HepG2 (cell line): Measurements from ENCODE around the gene CIITA. TPM values are rescaled to one million over a fixed set of nuclear protein-coding genes. Genes with fewer than 3 reads are reported as not detected.

ENCODE experiments used
- BORCS8-MEF2B ChIP-seq: sonication (generic); formaldehyde crosslinking; IDR thresholded peaks from 2 replicates; pipeline ENCODE4 v1.8.0; 2022; ENCODE audit warnings: mild to moderate bottlenecking, missing genetic modification reagents
- CCDC6 ChIP-seq: sonication (generic); formaldehyde crosslinking; IDR thresholded peaks from 2 replicates; pipeline ENCODE4 v1.8.1; 2022; ENCODE audit warnings: mild to moderate bottlenecking, missing genetic modification reagents, moderate library complexity
- ESRRA ChIP-seq: sonication (generic); formaldehyde crosslinking; IDR thresholded peaks from 2 replicates; pipeline ENCODE4 v1.5.1; 2020; ENCODE audit warnings: mild to moderate bottlenecking, low read depth, missing genetic modification reagents
- KDM1A ChIP-seq: IDR thresholded peaks from 2 replicates; pipeline ENCODE4 v1.6.1; 2016; ENCODE audit warnings: missing compliant biosample characterization
- MYPOP ChIP-seq: sonication (generic); formaldehyde crosslinking; IDR thresholded peaks from 2 replicates; pipeline ENCODE4 v1.8.1; 2023; ENCODE audit warnings: mild to moderate bottlenecking, moderate library complexity, missing genetic modification reagents
- PAWR ChIP-seq: sonication (generic); formaldehyde crosslinking; IDR thresholded peaks from 2 replicates; pipeline ENCODE4 v1.4.0; 2020; ENCODE audit warnings: missing genetic modification reagents, mild to moderate bottlenecking, borderline replicate concordance
- PCBP1 ChIP-seq: fragments of 200-400 bp; formaldehyde crosslinking; IDR thresholded peaks from 2 replicates; pipeline ENCODE4 v1.6.1; 2017; ENCODE audit warnings: mild to moderate bottlenecking, low read depth, low read length, borderline replicate concordance
- SNAI1 ChIP-seq: sonication (generic); formaldehyde crosslinking; IDR thresholded peaks from 2 replicates; pipeline ENCODE4 v1.5.0; 2020; ENCODE audit warnings: mild to moderate bottlenecking, missing genetic modification reagents, borderline replicate concordance
- ZNF180 ChIP-seq: sonication (generic); formaldehyde crosslinking; IDR thresholded peaks from 2 replicates; pipeline ENCODE4 v1.4.0; 2020; ENCODE audit warnings: low read depth, missing genetic modification reagents, borderline replicate concordance
- ZNF281 ChIP-seq: sonication (generic); formaldehyde crosslinking; IDR thresholded peaks from 2 replicates; pipeline ENCODE4 v1.4.0; 2020; ENCODE audit warnings: missing genetic modification reagents, borderline replicate concordance
- ZNF329 ChIP-seq: sonication (generic); formaldehyde crosslinking; IDR thresholded peaks from 2 replicates; pipeline ENCODE4 v1.9.0; 2021; ENCODE audit warnings: low read depth, mild to moderate bottlenecking, missing genetic modification reagents
- ZNF34 ChIP-seq: sonication (generic); formaldehyde crosslinking; IDR thresholded peaks from 2 replicates; pipeline ENCODE4 v1.4.0; 2020; ENCODE audit warnings: mild to moderate bottlenecking, missing genetic modification reagents, borderline replicate concordance
- ZNF414 ChIP-seq: sonication (generic); formaldehyde crosslinking; IDR thresholded peaks from 2 replicates; pipeline ENCODE4 v1.5.0; 2020; ENCODE audit warnings: missing genetic modification reagents
- ZNF44 ChIP-seq: sonication (generic); formaldehyde crosslinking; IDR thresholded peaks from 2 replicates; pipeline ENCODE4 v1.5.1; 2020; ENCODE audit warnings: mild to moderate bottlenecking, missing genetic modification reagents
- ZNF441 ChIP-seq: sonication (generic); formaldehyde crosslinking; IDR thresholded peaks from 2 replicates; pipeline ENCODE4 v1.7.0; 2021; ENCODE audit warnings: missing genetic modification reagents, borderline replicate concordance
- ZNF770 ChIP-seq: sonication (generic); formaldehyde crosslinking; IDR thresholded peaks from 2 replicates; pipeline ENCODE4 v1.5.0; 2020; ENCODE audit warnings: mild to moderate bottlenecking, missing genetic modification reagents
- ZNF784 ChIP-seq: sonication (generic); formaldehyde crosslinking; IDR thresholded peaks from 2 replicates; pipeline ENCODE4 v1.5.1; 2020; ENCODE audit warnings: missing genetic modification reagents, mild to moderate bottlenecking, borderline replicate concordance
- ZSCAN30 ChIP-seq: sonication (generic); formaldehyde crosslinking; IDR thresholded peaks from 2 replicates; pipeline ENCODE4 v1.5.0; 2020; ENCODE audit warnings: mild to moderate bottlenecking, missing genetic modification reagents
- polyA plus RNA-seq, 8 experiments: library from polyadenylated mRNA; depleted of rRNA in 3 of 8; stranded (reverse) in 7 of 8; unstranded in 1 of 8; fragments of >200 nt; fragmentation: Illumina TruSeq in 4 of 8; extraction: Trizol in 4 of 8; gene quantifications; 2 replicates each; pipeline versions ENCODE4 v1.2.1 to v1.2.3, GENCODE V29; 2011 to 2016; ENCODE audit warnings: low read depth in 4 of 8, missing spikeins in 1 of 8, mixed read lengths in 1 of 8; ENCODE audit not compliant: insufficient read depth in 1 of 8
- total RNA-seq, 5 experiments: library from RNA; depleted of rRNA; stranded (reverse); fragments of >200 nt; fragmentation: Illumina TruSeq; extraction: Trizol; gene quantifications; 2 replicates each; pipeline ENCODE4 v1.2.3, GENCODE V29; 2016; ENCODE audit warnings: low read depth in 1 of 5
- TF ChIP-seq, protein P1 (sequence below): sonication (generic); formaldehyde crosslinking; IDR thresholded peaks from 2 replicates; pipeline ENCODE4 v1.4.0; 2020; ENCODE audit warnings: missing genetic modification reagents; ENCODE audit errors: not compliant biosample characterization

Gene CIITA
- total and polyA plus RNA-seq, 2 of the 13 experiments (the other 11 are each of a cell fraction or from before 2014, with no cell fraction given), result 0.08 to 0.09 TPM

- TF ChIP-seq SNAI1 (CRISPR knock-in tag) (peak; percentile 73; the same call in 1 of the 2 replicates), ZNF784 (CRISPR knock-in tag) (peak; percentile 64; the same call in 1 of the 2 replicates), KDM1A (CRISPR knock-in tag) (no peak), PAWR (CRISPR knock-in tag) (no peak), ZNF44 (CRISPR knock-in tag) (no peak; the same call in 1 of the 2 replicates), ZNF281 (CRISPR knock-in tag) (peak; percentile 79), ZNF770 (CRISPR knock-in tag) (no peak), MYPOP (peak; percentile 59; the same call in 1 of the 2 replicates), ZNF441 (CRISPR knock-in tag) (peak; percentile 93), ESRRA (CRISPR knock-in tag) (no peak), ZSCAN30 (CRISPR knock-in tag) (peak; percentile 77; the same call in 1 of the 2 replicates), ZNF34 (CRISPR knock-in tag) (no peak), CCDC6 (CRISPR knock-in tag) (peak; percentile 77; the same call in 1 of the 2 replicates), PCBP1 (no peak), ZNF414 (CRISPR knock-in tag) (no peak), ZNF180 (no peak), ZNF329 (CRISPR knock-in tag) (peak; percentile 85), BORCS8-MEF2B (CRISPR knock-in tag) (peak; percentile 98)
- TF ChIP-seq, protein P1, sequence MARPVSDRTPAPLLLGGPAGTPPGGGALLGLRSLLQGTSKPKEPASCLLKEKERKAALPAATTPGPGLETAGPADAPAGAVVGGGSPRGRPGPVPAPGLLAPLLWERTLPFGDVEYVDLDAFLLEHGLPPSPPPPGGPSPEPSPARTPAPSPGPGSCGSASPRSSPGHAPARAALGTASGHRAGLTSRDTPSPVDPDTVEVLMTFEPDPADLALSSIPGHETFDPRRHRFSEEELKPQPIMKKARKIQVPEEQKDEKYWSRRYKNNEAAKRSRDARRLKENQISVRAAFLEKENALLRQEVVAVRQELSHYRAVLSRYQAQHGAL, result peak; percentile 80
Measured at GRCh38 chr16:10895053-10895946, 18.3 kb downstream of the CIITA start (continued).
